Spinal cord (tissue), 10 donors: ENCODE results near the gene KIZ. TPM values are rescaled to one million over a fixed set of nuclear protein-coding genes. Genes with fewer than 3 reads are reported as not detected.

Experiments
- DNase-seq, 6 donors: peaks; one replicate each; pipeline versions ENCODE4 v3.0.0 to v3.0.0-alpha.2; 2013 to 2015; ENCODE audit warnings: low spot score in 6 of 6, low read depth in 4 of 6
- H3K27ac ChIP-seq: one replicate; pipeline ENCODE4 v1.5.1; 2013; ENCODE audit warnings: low read depth, low read length, control low read depth
- H3K27me3 ChIP-seq: one replicate; pipeline ENCODE4 v1.6.1; 2013; ENCODE audit warnings: low read length; ENCODE audit not compliant: control insufficient read depth, insufficient read depth
- H3K36me3 ChIP-seq: one replicate; pipeline ENCODE4 v1.6.1; 2013; ENCODE audit warnings: low read length; ENCODE audit not compliant: control insufficient read depth, insufficient read depth
- H3K4me1 ChIP-seq: one replicate; pipeline ENCODE4 v1.6.1; 2013; ENCODE audit warnings: low read length; ENCODE audit not compliant: control insufficient read depth, insufficient read depth
- H3K4me3 ChIP-seq: one replicate; pipeline ENCODE4 v1.5.1; 2013; ENCODE audit warnings: low read depth, low read length, control low read depth
- H3K9me3 ChIP-seq: one replicate; pipeline ENCODE4 v1.6.1; 2013; ENCODE audit warnings: low read length; ENCODE audit not compliant: control insufficient read depth, insufficient read depth
- WGBS: methylation state at CpG from one replicate; pipeline ENCODE4 v1.1.5; 2013; ENCODE audit warnings: missing lambda C conversion rate; ENCODE audit not compliant: insufficient coverage; 5-methylcytosine and 5-hydroxymethylcytosine counted together
- polyA plus RNA-seq, 2 donors: library from polyadenylated mRNA; unstranded; fragments of 120-200 nt; gene quantifications; one replicate each; pipeline ENCODE4 v1.2.1, GENCODE V29; 2013; ENCODE audit not compliant: insufficient read length in 2 of 2
- total RNA-seq, 2 donors: library from RNA; depleted of rRNA in 1 of 2; stranded (reverse); fragments of 120-200 nt in 1 of 2; fragments of >200 nt in 1 of 2; gene quantifications; one replicate each; pipeline versions ENCODE4 v1.2.3 to v1.2.4, GENCODE V29; 2013 to 2014
- donor health status: healthy.

The KIZ gene
- total and polyA plus RNA-seq, 4 donors: 27.5 to 38.0 (median 32.1) TPM

GRCh38 chr20:21133917-21134622 lies 8.2 kb downstream of the KIZ start:
- Histone ChIP-seq H3K27me3 (no peaks in the 10 kb centered on the region), H3K4me3 (no peak overlapping the region), H3K36me3 (peaks cover 7% of the 10 kb centered on the region), H3K27ac (no peak overlapping the region), H3K4me1 (no peaks in the 10 kb centered on the region), H3K9me3 (no peaks in the 10 kb centered on the region)
- WGBS: 92% methylated on average over 7 of the region's 16 CpGs
- no peak for DNase-seq

- Histone ChIP-seq H3K27ac (no peak overlapping the region), H3K36me3 (peaks cover 7% of the 10 kb centered on the region), H3K4me3 (no peak overlapping the region), H3K27me3 (no peaks in the 10 kb centered on the region), H3K4me1 (no peaks in the 10 kb centered on the region), H3K9me3 (no peaks in the 10 kb centered on the region)
- 92% methylated on average over 6 of the region's 10 CpGs for WGBS
- DNase-seq: no peak
These were observed 9.1 kb downstream of the KIZ start for GRCh38 chr20:21134883-21135493.

- no peak overlapping the region for H3K27ac ChIP-seq
- H3K4me3 ChIP-seq: no peak overlapping the region
- WGBS: no CpG with 5 or more reads among the region's 8 CpGs
- no peaks in the 10 kb centered on the region for H3K27me3 ChIP-seq
- no peaks in the 10 kb centered on the region for H3K9me3 ChIP-seq
- no peak for DNase-seq
- peaks cover 7% of the 10 kb centered on the region for H3K36me3 ChIP-seq
- H3K4me1 ChIP-seq: no peaks in the 10 kb centered on the region
These were observed 10.3 kb downstream of the KIZ start for GRCh38 chr20:21136015-21136732.

- Histone ChIP-seq H3K27me3 (no peaks in the 10 kb centered on the region), H3K9me3 (no peaks in the 10 kb centered on the region), H3K27ac (no peak overlapping the region), H3K36me3 (peaks cover 15% of the 10 kb centered on the region), H3K4me3 (no peak overlapping the region), H3K4me1 (no peaks in the 10 kb centered on the region)
- no CpG with 5 or more reads among the region's 1 CpG for WGBS
- DNase-seq: no peak
These were observed 11.2 kb downstream of the KIZ start for GRCh38 chr20:21137078-21137477.

GRCh38 chr20:21139881-21140566 lies 14.1 kb downstream of the KIZ start:
- H3K4me1 ChIP-seq: no peaks in the 10 kb centered on the region
- no peak overlapping the region for H3K27ac ChIP-seq
- DNase-seq: no peak
- H3K9me3 ChIP-seq: no peaks in the 10 kb centered on the region
- WGBS: 83% methylated on average over 2 of the region's 3 CpGs
- H3K36me3 ChIP-seq: peaks cover 11% of the 10 kb centered on the region
- no peaks in the 10 kb centered on the region for H3K27me3 ChIP-seq
- H3K4me3 ChIP-seq: no peak overlapping the region

GRCh38 chr20:21141825-21142224 lies 15.9 kb downstream of the KIZ start:
- Histone ChIP-seq H3K27me3 (no peaks in the 10 kb centered on the region), H3K27ac (no peak overlapping the region)
- WGBS: 68% methylated on average over 5 of the region's 5 CpGs

GRCh38 chr20:21143194-21143890 lies 17.5 kb downstream of the KIZ start:
- WGBS: 100% methylated on average over 1 of the region's 7 CpGs
- H3K27ac ChIP-seq: no peak overlapping the region
- H3K9me3 ChIP-seq: no peaks in the 10 kb centered on the region

More at GRCh38 chr20:21141825-21142224, 15.9 kb downstream of the KIZ start:
- Histone ChIP-seq H3K36me3 (peaks cover 11% of the 10 kb centered on the region), H3K9me3 (no peaks in the 10 kb centered on the region), H3K4me3 (no peak overlapping the region), H3K4me1 (no peaks in the 10 kb centered on the region)
- DNase-seq: no peak

GRCh38 chr20:21145424-21145823 lies 19.5 kb downstream of the KIZ start:
- Histone ChIP-seq H3K4me1 (no peaks in the 10 kb centered on the region), H3K36me3 (peaks cover 12% of the 10 kb centered on the region), H3K4me3 (no peak overlapping the region), H3K9me3 (no peaks in the 10 kb centered on the region), H3K27ac (no peak overlapping the region), H3K27me3 (no peaks in the 10 kb centered on the region)
- no CpG with 5 or more reads among the region's 3 CpGs for WGBS
- DNase-seq: no peak

More at GRCh38 chr20:21143194-21143890, 17.5 kb downstream of the KIZ start:
- H3K36me3 ChIP-seq: peaks cover 8% of the 10 kb centered on the region
- DNase-seq: no peak
- H3K4me1 ChIP-seq: no peaks in the 10 kb centered on the region
- no peak overlapping the region for H3K4me3 ChIP-seq
- H3K27me3 ChIP-seq: no peaks in the 10 kb centered on the region

GRCh38 chr20:21146215-21146614 lies 20.3 kb downstream of the KIZ start:
- Histone ChIP-seq H3K36me3 (peaks cover 11% of the 10 kb centered on the region), H3K27me3 (no peaks in the 10 kb centered on the region), H3K9me3 (no peaks in the 10 kb centered on the region), H3K4me3 (no peak overlapping the region), H3K4me1 (no peaks in the 10 kb centered on the region), H3K27ac (no peak overlapping the region)
- DNase-seq: peak in 2 of 6 donors; percentile 27 to 76
- WGBS: no CpG with 5 or more reads among the region's 4 CpGs
